Stimulated activated CD8-positive, alpha-beta memory T cell treated with anti-CD3 and anti-CD28 coated beads, Interleukin-15, amount 100 ng/mL, for 4 hours (primary cell): ENCODE data around the gene UBXN6.
A peak's percentile ranks its signal among the peaks of the same experiment; 100 is the strongest.

Experiments used
- DNase-seq, 2 donors: peaks; one replicate each; pipeline ENCODE4 v3.0.0-alpha.2; 2020; ENCODE audit warnings: low read depth in 2 of 2

UBXN6 gene

GRCh38 chr19:4457654-4458395 lies at the start of gene UBXN6:
UBXN6 (minus strand) TSS chr19:4457794; CDS start chr19:4457697, 97 bp downstream.
- peak; percentile 92 to 94 for DNase-seq

GRCh38 chr19:4507150-4507452 lies 49.5 kb upstream of the UBXN6 start:
- DNase-seq = no peak

- DNase-seq = no peak
Observed at GRCh38 chr19:4506449-4507149, 49.0 kb upstream of the UBXN6 start.

- no peak for DNase-seq
Observed at GRCh38 chr19:4505570-4506448, 48.2 kb upstream of the UBXN6 start.

- DNase-seq = no peak
Observed at GRCh38 chr19:4504891-4505569, 47.4 kb upstream of the UBXN6 start.

GRCh38 chr19:4504297-4504701 lies 46.7 kb upstream of the UBXN6 start:
- DNase-seq = no peak

- DNase-seq = no peak
Observed at GRCh38 chr19:4503825-4504170, 46.2 kb upstream of the UBXN6 start.

- no peak for DNase-seq
Observed at GRCh38 chr19:4503132-4503824, 45.7 kb upstream of the UBXN6 start.

GRCh38 chr19:4502282-4503131 lies 44.9 kb upstream of the UBXN6 start:
- no peak for DNase-seq

GRCh38 chr19:4501691-4502090 lies 44.1 kb upstream of the UBXN6 start:
- no peak for DNase-seq

GRCh38 chr19:4500841-4501591 lies 43.4 kb upstream of the UBXN6 start:
- DNase-seq = no peak

GRCh38 chr19:4499855-4500254 lies 42.3 kb upstream of the UBXN6 start:
- no peak for DNase-seq

GRCh38 chr19:4499318-4499717 lies 41.7 kb upstream of the UBXN6 start:
- DNase-seq = no peak

GRCh38 chr19:4498694-4499093 lies 41.1 kb upstream of the UBXN6 start:
- DNase-seq = no peak

- no peak for DNase-seq
Observed at GRCh38 chr19:4497770-4498389, 40.3 kb upstream of the UBXN6 start.

- DNase-seq = no peak
Observed at GRCh38 chr19:4496304-4496703, 38.7 kb upstream of the UBXN6 start.

- DNase-seq = no peak
Observed at GRCh38 chr19:4495471-4495870, 37.9 kb upstream of the UBXN6 start.

- no peak for DNase-seq
Observed at GRCh38 chr19:4494691-4495064, 37.1 kb upstream of the UBXN6 start.

GRCh38 chr19:4493929-4494690 lies 36.5 kb upstream of the UBXN6 start:
- DNase-seq = no peak
